HG03108 (cell line): ENCODE data around the gene CFAP61.
"Not testable (repeated sequence)": the region's sequence is repeated elsewhere in the genome, so short reads cannot be mapped to it uniquely, and the experiment has no call there.

Source experiments
- ATAC-seq: cut with Tn5 transposase; IDR thresholded peaks from one replicate; pipeline ENCODE4 v1.9.1; 2021; ENCODE audit warnings: moderate library complexity; ENCODE audit not compliant: unreplicated experiment

Gene CFAP61, protein sequence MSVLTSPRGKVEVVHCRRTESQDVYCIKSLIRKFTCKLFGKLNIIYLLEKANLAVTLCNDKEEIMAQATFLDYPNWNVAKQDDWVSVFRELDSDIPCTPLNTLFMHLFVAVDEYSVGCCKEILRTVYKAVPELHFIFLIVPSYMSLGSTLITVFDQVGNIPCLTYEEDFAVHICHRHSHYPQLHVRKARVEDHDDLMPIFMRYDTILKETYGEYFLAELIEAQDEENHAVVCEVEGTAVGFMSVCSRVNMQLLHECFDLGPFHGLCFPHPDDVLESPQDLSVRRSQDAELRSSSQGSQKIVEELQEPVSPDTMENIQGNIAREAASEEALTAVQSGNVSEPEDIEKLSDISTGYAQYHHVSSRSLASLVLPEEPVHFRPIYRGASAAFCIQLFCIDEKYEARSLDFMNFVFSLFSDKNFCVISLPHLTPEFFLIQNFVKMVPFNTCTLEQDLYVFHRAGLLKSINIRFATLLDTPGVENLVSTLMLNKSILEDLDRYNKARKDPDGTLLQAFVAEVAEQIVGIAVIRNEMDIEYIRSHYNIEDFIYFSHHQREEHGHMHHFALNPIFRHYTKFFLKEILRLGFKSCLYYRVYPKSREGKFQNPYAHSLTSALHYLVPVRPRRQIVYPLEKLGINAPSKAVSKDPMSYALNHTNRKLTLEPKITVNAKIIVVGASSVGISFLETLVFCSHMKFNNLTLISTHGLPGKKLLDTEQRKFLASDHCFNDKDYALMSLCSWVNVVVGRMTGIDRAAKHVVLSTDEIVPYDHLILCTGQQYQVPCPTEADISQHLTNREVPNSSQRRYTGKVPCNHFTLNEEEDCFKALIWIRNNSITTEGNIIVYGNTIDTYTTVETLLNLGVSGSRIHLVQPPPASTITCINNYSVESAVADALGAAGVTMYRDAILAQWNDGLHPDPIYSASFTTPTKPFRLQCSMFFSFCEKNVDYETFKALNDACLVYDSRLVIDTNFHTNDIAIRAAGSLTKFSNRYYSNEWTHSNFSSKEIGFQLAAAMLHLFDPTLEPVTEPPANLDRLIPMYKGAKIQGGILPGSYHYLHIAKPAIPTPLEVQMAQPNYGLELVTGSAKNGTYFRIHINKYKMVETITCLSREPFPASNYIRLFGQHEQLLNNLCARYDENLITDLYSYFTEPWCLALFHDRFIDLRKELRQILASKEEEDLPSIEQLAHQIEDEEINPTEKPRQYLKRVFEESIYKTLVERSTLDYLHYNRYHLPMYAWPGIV

DNA sequence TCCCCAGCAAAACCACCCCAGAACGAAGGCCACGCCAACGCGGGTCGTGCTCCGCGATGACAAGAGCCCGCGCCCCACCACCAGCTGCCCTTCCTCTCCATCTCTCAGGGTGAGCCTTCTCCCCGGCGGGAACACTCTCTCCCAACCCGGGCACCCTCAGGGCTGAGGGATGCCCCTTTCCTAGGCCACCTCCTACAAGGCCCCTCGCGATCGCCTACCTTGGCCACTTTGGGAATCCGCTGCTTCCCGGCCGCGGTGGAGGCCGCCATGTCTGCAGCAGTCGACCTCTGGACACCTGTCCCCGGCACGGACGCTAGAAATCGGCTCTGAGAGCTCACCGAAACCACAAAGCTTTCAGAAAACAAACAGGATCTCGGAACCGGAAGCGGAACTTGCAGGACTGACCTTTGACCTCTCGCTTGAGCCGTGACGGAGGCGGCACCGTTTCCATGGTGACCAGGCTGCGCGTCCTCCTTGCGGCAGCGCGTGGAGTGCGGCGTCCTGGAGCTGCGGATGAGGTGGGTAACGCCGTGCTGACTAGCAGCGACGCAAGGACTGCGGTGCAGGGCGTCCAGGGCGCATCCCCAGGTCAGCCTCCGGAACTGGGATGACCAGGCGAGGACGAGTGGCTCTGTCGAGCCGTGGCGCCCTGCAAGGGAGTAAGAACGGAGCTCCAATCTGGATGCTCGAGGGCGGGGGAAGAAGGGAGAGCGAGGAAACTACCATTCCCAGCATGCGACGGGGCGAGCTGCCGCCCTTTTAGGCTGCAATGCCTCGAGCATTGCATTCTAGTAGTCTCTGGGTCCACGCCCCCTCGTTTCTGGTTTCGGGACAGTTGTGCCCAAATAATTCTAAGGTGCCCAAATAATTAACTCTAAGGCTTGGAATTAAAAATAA, at the start of gene CFAP61, which contains the start of gene CRNKL1:
CFAP61 (plus strand) TSS at position 459 of the 897 bp plus-strand sequence. CDS start 4,122 bp downstream, outside the sequence.
CRNKL1 (minus strand) TSS at position 393 of the 897 bp plus-strand sequence; CDS start at position 269, 124 bp downstream.
- peak; percentile 91 for ATAC-seq

DNA sequence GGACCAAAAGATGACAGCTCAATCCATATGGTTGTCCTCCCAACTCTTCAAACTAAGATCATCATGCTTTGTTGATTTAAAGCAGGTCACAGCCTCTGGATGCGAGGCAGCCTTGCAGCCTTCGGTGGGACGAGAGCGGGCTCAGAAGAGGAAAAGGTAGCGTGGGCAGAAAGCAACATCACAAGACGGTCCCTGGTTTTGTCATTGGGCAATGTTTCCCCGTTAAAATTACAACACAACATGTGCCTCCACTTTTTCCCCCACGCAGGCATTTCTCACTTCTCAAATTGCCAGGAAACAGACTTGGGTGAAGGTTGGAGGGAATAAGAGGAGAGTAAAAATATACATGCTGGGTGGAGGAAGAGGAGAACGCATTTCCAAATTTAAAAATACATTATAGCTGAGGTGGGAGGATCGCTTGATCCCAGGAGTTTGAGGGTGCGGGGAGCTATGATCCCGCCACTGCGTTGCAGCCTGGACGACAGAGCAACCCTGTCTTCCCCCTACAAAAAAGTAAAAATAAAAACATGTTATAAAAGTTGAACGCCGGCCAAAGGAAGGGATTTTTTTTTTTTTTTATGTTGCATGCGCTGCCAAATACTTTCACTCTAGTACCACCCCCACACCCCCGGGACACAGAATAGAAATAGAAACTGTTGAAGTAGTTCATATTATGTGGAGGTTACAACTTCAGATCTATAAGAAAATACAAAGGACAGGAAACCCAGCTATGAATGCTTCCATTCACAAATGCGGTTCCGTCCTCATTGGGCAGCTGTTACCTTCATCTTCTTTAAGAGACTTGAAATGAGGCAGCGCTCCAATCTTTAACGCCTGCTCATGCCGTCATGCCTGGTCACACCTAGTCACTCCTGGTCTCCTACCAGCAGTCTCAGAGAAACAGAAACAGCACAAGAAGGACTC, 49.0 kb upstream of the CFAP61 start:
- ATAC-seq, result no peak

DNA sequence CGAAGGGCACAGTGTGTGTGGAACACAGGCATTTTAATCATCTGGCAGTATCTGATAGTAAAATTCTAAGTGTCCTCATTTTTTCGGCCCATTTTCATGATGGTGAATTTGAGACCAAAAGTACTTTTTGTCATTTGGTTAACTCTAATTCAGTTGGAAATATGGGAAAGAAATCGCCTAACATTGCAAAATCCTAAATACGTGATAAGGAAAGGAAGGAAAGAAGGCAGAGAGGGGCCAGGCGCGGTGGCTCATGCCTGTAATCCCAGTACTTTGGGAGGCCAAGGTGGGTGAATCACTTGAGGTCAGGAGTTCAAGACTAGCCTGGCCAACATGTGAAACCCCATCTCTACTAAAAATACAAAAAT, 48.4 kb upstream of the CFAP61 start:
- not testable (repeated sequence) for ATAC-seq

DNA sequence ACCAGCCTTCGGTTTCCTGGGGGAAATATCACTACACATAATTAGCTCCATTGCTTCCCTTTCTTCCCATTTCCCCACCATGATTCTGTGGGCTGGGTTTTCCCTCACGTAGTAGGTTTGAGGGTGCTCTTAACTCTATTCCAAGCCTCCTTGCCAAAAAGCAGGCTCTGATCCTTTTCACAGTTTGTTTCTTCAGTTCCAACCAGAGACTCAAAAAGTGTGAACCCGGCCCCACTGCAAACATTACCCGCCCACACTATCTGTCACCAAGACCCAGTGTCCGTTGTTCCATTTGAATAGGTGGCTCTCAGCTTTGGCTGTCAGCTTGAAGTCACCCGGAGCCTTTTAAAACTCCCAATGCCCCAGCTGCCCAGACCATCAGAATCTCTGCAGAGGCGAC, 47.0 kb upstream of the CFAP61 start:
- ATAC-seq, result no peak

DNA sequence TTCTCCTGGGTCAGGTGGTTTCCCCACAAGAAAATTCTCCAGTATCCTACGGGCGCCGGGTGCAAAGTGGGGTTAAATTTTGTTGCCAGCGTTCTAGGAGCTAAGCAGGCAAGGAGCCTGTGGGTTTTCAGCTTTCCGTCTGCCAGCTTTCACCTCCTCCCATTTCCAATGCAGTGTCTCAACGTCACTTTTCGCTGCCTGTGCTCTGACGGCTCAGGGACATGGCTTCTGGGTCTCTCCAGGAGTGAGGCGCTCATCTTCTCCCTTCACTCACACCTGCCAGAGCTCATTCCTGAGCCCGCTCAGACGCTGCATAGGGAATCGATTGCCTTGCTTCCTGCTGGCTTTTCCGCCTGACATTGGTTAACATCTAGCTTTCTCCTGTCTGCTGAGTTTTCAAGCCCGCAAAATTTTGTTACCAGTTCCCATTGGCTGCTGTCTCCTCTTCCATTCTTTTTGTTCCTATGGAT, 42.5 kb upstream of the CFAP61 start:
- ATAC-seq, result no peak

DNA sequence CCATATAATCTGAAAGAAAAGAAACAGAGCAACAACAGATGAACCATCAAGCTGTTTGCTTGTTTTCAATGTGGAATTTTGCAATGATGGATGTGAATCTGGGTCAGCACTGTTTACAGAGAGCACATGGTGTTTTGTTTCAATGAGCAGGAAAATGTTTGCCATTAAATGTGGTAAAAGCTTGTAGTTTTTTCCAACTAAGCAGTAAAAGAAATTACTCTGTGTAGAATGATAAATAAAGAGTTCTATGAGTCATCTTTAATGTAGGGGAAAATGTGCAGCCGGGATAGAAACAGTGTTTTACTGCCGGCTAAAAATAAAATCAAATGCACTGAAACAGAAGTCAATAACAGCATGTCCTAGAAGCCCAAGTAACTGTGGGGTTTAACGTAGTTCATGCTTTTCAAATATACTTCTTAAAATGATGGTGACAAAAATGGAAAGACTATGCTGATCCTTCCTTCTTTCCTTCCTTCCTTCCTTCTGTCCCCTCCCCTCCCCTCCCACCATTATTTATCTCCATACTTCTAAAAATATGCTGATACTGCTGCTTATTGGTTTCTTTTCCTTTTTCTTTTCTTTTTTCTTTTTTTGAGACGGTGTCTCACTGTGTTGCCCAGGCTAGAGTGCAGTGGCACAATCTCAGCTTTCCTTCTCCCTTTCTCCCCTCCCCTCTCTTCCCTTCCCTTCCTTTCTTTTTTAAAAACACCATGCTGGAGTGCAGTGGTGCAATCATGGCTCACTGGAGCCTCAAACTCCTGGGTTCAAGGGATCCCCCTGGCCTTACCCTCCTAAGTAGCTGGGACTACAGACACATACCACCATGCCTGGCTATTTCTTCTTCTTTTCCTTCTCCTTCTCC, 41.5 kb upstream of the CFAP61 start:
- no peak for ATAC-seq

DNA sequence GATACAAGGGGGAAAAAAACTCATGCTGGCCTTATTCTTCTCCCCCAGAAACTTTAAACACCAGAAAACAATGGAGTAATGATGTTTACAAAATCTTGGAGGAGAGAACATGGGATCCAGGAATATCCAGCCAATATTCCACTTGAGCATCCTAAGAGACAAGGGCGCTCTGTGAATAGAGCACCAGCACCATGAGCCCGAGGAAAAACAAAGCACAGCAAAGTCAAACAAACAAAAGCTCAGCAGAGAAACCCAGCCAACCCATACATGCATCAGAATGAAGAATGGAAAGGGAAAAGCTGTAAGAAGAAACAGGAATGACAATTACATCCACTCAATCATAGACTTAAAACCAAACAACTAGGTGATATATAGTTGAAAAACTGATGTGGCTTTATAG, 39.8 kb upstream of the CFAP61 start:
- ATAC-seq, result no peak

DNA sequence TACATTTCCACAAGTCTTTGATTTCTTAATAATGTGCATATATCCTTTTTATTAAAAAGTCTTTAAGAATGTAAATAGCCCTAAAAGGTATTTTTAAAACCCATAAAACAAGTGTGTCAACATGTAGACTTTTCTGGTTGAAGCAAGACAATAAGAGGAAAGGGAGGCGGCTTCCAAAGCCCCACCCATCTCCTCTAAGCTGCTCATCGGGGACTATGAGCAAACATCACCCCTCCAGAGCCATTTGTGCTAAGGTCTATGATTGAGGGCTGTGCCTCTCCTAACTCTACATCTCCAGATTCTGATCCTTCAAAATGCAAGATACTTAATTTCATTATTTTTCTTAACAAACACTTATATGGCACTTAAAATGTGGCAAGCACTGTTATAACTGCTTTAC, 37.7 kb upstream of the CFAP61 start:
- no peak for ATAC-seq

DNA sequence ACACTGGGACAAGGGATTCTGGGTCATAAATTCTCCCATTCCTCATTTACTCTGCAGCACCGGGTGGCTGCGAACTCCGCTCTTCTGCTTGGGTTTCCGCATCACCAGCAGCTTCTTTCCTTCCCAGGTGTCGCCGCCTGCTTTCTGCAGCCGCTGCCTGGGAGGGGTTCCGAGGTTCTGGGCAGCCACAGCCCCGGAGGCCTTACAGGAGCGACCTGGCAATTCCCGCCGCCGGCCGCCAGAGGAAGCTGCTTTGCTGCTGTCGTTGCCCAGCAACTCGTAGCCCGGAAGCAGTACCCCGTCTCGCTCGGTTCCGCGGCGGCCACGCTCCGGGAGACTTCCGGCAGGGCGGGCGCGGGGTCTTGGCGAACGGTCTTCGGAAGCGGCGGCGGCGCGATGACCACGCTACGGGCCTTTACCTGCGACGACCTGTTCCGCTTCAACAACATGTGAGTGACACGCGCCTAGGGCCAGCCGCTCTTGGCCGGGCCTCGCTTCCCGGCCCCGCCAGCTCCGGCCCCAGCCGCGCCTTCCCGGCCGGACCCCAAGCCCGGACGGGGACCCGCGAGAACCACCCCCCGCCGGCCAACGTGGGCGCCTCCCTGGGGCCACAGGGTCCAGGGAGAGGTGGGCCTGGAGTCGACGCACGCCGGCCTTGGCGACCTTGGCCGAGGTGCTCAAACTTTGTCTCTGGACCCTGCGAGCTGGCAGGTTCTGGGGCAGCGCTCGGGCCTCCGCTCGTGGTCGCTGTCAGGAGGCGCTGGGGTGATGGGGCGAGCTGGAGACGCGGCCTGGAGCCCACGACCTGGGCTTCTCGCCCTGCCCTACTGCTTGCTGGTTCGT, 35.1 kb upstream of the CFAP61 start, which contains the start of gene NAA20:
NAA20 (plus strand) TSS at position 362 of the 843 bp plus-strand sequence; CDS start at position 397, 35 bp downstream.
- peak; percentile 97 for ATAC-seq

DNA sequence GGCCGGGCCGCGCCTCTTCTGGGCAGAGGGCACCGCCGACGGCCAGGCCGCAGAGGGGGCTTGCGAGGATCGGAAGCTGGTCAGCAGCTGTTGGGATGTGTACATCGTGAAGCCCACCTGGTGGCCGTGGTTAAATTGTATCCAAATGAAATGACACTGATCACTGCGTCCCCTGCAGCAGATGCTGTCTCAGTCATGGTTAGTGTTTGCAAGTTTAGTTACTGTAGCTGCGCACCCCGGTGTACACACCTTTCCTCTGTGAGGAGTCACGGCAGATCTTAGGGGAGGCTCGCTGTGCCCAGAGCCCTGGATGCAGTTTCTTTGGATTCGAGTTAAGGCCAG, 34.5 kb upstream of the CFAP61 start:
- no peak for ATAC-seq

DNA sequence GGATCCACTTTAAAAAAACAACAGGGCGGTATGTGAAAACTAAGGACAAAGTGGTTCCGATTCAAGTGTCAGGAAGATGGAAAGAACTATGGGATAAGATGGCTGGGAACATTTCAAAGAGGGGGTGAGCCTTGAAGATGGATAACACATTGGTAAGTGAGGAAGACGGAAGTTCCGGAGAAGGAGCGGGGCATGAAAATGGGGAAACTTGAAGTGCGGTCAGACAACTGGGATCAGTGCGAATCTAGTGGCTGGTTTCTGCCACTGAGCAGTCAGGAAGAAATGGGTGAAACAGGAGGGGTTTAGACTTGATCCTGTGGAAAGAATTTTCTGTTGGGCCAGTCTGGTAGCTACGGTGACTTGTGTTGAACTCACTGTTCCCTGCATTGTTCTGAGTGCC, 34.0 kb upstream of the CFAP61 start:
- ATAC-seq, result no peak

DNA sequence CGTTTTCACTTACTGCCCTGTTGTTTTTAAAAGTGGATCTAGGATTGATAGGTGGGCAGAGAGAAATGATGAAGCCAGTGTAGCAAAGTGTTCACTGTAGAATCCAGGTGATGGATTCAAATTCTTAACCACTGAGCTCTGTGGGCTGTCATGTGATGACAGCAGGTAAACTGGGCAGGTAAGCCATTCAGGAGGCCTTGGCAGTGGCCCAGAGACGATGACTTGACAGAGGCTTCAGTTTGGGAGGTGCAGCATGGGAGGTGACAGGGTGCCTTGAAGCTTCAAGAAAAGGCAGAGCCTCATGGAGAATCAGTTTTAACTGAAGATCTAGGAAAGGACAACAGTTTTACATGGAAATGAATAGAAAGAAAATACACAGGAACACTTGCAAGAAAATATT, 33.2 kb upstream of the CFAP61 start:
- ATAC-seq, result no peak

DNA sequence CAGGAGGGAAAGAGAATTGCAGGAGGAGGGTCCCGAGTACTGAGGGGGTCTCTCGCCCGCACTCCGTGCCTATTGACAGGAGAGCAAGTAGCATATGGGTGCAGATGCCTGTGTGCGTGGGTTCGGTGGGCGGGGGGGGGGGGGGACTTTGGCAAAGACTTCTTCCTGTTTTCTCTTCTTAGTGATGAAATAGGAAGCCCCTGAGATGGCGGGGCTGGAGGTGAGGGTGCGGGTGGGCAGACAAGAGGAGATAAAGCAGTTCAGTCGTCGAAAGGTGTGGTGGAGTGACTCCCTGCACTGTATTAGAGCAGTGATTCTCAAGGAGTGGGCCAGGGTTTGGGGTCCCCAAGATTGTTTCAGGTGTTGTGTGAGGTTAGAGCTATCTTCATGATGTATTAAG, 31.4 kb upstream of the CFAP61 start:
- no peak for ATAC-seq

DNA sequence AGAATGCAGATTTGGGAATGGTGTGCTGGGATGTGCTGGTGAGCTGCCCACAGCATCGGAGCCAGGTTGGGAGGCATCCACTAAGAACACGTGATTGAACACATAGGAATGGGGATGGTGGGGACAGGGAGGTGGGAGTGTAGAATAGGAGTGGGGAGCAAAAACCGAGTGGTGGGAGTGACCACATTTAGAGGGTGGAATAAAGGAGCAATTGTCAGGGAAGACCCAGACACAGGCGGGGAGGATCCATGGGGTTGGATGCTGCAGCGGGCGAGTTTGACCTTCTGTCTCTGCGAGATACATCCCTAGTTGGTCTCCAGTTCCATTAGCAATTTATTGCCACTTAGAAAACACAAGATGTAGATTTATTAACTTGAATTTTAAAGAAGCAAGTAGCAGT, 30.5 kb upstream of the CFAP61 start:
- no peak for ATAC-seq

DNA sequence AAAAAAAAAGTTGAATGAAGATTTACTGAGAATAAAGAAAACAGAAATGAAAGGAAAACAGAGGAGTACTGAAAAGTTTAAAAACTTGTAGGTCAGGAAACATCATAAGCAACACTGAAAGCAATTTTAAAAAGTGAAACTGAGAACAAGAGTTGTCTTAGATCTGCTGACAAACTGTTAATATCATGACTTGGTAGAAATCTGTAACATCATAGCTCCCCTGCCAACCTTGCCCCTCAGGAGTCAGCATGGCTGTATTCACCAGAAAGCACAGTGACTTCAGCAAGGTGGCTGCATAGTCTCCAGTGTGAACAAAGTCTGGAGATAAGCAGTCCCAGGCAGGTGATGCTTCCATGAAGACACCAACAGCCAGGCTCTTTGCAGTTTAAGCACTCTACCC, 29.8 kb upstream of the CFAP61 start:
- ATAC-seq, result peak; percentile 72

DNA sequence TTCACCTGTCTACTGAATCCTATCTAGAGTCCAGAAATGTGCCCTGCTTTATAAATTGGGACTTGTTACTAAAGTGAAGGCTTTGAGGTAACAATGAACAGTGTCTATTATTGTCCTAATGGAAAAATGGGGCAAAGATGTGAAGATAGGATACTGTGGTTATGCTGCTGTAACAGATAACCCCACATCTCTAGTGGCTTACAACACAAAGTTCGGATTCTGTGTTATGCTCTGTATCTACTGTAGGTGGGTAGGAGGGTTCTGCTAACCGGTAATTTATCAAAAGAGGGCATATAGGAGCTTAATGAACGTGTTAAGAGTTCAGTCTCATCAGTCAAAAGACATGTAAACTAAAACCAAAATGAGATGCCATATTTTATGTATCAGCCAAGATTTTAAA, 28.9 kb upstream of the CFAP61 start:
- ATAC-seq, result no peak

DNA sequence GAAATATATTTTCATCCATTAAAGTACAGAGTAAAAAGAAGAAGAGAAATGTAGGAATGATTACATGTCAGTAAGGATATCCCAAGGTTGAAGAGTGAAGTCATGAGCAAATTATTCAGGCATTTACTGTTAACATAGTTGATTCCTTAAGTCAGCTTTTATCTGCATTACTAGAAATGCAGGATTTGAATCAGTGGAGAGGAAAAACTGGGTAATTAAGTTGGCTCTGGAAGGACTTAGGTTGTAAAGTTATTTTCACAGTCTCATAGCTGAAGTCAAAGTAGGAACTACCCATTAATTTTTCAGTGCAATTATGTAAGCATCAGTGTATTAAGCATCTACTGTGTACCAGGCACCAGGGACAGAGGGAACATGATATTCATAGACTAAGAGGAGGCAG, 27.4 kb upstream of the CFAP61 start:
- no peak for ATAC-seq
